DND-41 (cell line): ENCODE data around the gene LRP5.
A peak's percentile ranks its signal among the peaks of the same experiment; 100 is the strongest.

Experiments
- ATAC-seq: fragments of 200-7000 bp; cut with Tn5 transposase; 3 replicates; pipeline ENCODE4 v1.9.1; 2021; ENCODE audit warnings: low read depth; ENCODE audit not compliant: insufficient read depth
- DNase-seq: peaks from one replicate; pipeline ENCODE4 v3.0.0-alpha.2; 2020
- H2AFZ ChIP-seq: 2 replicates; pipeline ENCODE4 v1.6.0; 2012; ENCODE audit warnings: low read depth, low read length
- H3K27ac ChIP-seq: 2 replicates; pipeline ENCODE4 v1.5.1; 2012; ENCODE audit warnings: low read length, inconsistent platforms
- H3K27me3 ChIP-seq: fragments of 200-600 bp; sonication (generic); 2 replicates; pipeline ENCODE4 v1.6.0; 2012; ENCODE audit warnings: low read length, mild to moderate bottlenecking, inconsistent platforms; ENCODE audit not compliant: insufficient read depth, poor library complexity
- H3K36me3 ChIP-seq: 2 replicates; pipeline ENCODE4 v1.5.1; 2012; ENCODE audit warnings: low read length, inconsistent platforms; ENCODE audit not compliant: insufficient read depth
- H3K4me1 ChIP-seq: 2 replicates; pipeline ENCODE4 v1.5.1; 2012; ENCODE audit warnings: mild to moderate bottlenecking, low read length; ENCODE audit not compliant: insufficient read depth
- H3K4me2 ChIP-seq: 2 replicates; pipeline ENCODE4 v1.6.0; 2012; ENCODE audit warnings: mild to moderate bottlenecking, moderate library complexity, low read length, inconsistent platforms; ENCODE audit not compliant: insufficient read depth
- H3K4me3 ChIP-seq, 2 experiments: fragments of 200-600 bp in 1 of 2; shearing (Covaris generic) in 1 of 2; 2 replicates each; pipeline ENCODE4 v1.5.1; 2012 to 2016; ENCODE audit warnings: inconsistent platforms in 2 of 2, low read length in 2 of 2, mild to moderate bottlenecking in 2 of 2, low read depth in 1 of 2, moderate library complexity in 1 of 2
- H3K79me2 ChIP-seq: 2 replicates; pipeline ENCODE4 v1.6.0; 2012; ENCODE audit warnings: low read length, inconsistent platforms; ENCODE audit not compliant: insufficient read depth
- H3K9ac ChIP-seq: 2 replicates; pipeline ENCODE4 v1.6.0; 2012; ENCODE audit warnings: low read depth, mild to moderate bottlenecking, inconsistent platforms, low read length, moderate library complexity
- H3K9me3 ChIP-seq: 2 replicates; pipeline ENCODE4 v1.5.1; 2012; ENCODE audit warnings: low read length, moderate library complexity, mild to moderate bottlenecking, inconsistent platforms; ENCODE audit not compliant: insufficient read depth, severe bottlenecking
- H4K20me1 ChIP-seq: 2 replicates; pipeline ENCODE4 v1.6.0; 2012; ENCODE audit warnings: low read length; ENCODE audit not compliant: insufficient read depth
- CTCF ChIP-seq: IDR thresholded peaks from 2 replicates; pipeline ENCODE4 v1.5.1; 2012; ENCODE audit warnings: borderline replicate concordance, low read length, moderate library complexity, mild to moderate bottlenecking; ENCODE audit not compliant: poor library complexity, severe bottlenecking; ENCODE audit errors: extremely low read depth
- EZH2 ChIP-seq: IDR thresholded peaks from 3 replicates; pipeline ENCODE4 v1.6.1; 2012; ENCODE audit warnings: borderline replicate concordance, low read depth, mild to moderate bottlenecking, moderate library complexity, low read length, inconsistent platforms; ENCODE audit not compliant: severe bottlenecking

LRP5 gene

GRCh38 chr11:68354148-68354872 lies 41.9 kb downstream of the LRP5 start:
- no peaks in the 10 kb centered on the region for H3K4me1 ChIP-seq
- no peak overlapping the region for H3K4me3 ChIP-seq
- H3K9ac ChIP-seq, result no peak overlapping the region
- no peak overlapping the region for H2AFZ ChIP-seq
- ATAC-seq, result no peak
- no peak for DNase-seq
- peaks cover 30% of the 10 kb centered on the region for H4K20me1 ChIP-seq
- H3K36me3 ChIP-seq, result peaks cover 48% of the 10 kb centered on the region
- TF ChIP-seq EZH2, result no peak
- TF ChIP-seq CTCF, result no peak
- H3K27me3 ChIP-seq, result no peaks in the 10 kb centered on the region
- H3K79me2 ChIP-seq, result peaks cover 3% of the 10 kb centered on the region; the same call in 1 of the 2 replicates
- H3K27ac ChIP-seq, result no peak overlapping the region; the same call in 1 of the 2 replicates
- H3K9me3 ChIP-seq, result no peaks in the 10 kb centered on the region
- no peak overlapping the region for H3K4me2 ChIP-seq

- Histone ChIP-seq H4K20me1 (peaks cover 27% of the 10 kb centered on the region), H3K79me2 (peaks cover 3% of the 10 kb centered on the region; the same call in 1 of the 2 replicates), H2AFZ (no peak overlapping the region), H3K9me3 (no peaks in the 10 kb centered on the region), H3K27me3 (no peaks in the 10 kb centered on the region), H3K9ac (no peak overlapping the region), H3K4me2 (no peak overlapping the region), H3K27ac (peak overlapping the region; percentile 36; the same call in 1 of the 2 replicates), H3K4me1 (no peaks in the 10 kb centered on the region), H3K4me3 (no peak overlapping the region), H3K36me3 (peaks cover 45% of the 10 kb centered on the region)
- no peak for TF ChIP-seq EZH2
- TF ChIP-seq CTCF, result no peak
- no peak for DNase-seq
- ATAC-seq, result no peak
Observed at GRCh38 chr11:68355471-68355870, 43.1 kb downstream of the LRP5 start.

- TF ChIP-seq CTCF, result no peak
- no peak for TF ChIP-seq EZH2
- no peak overlapping the region for H3K4me3 ChIP-seq
- peaks cover 13% of the 10 kb centered on the region; the same call in 1 of the 2 replicates for H4K20me1 ChIP-seq
- H3K4me2 ChIP-seq, result no peak overlapping the region
- H3K9me3 ChIP-seq, result no peaks in the 10 kb centered on the region
- ATAC-seq, result no peak
- H3K4me1 ChIP-seq, result no peaks in the 10 kb centered on the region
- H3K79me2 ChIP-seq, result 0 out of 2 replicates have a peak, but pooled peaks cover 3% of the 10 kb centered on the region
- no peaks in the 10 kb centered on the region for H3K27me3 ChIP-seq
- no peak overlapping the region for H2AFZ ChIP-seq
- DNase-seq, result no peak
- H3K36me3 ChIP-seq, result peaks cover 42% of the 10 kb centered on the region
- no peak overlapping the region for H3K9ac ChIP-seq
- H3K27ac ChIP-seq, result no peak overlapping the region
Observed at GRCh38 chr11:68357568-68357967, 45.2 kb downstream of the LRP5 start.
